ENCODE data around the gene TARBP2. TPM values are rescaled to one million over a fixed set of nuclear protein-coding genes. Genes with fewer than 3 reads are reported as not detected.
"Not testable (repeated sequence)": the region's sequence is repeated elsewhere in the genome, so short reads cannot be mapped to it uniquely, and the experiment has no call there.

TARBP2 gene
- total RNA-seq, 2 donors from 2014 or later = 36.6 to 66.9 TPM

- no peak overlapping the region for H3K27ac ChIP-seq
- intact Hi-C loops (cut with DNase I) = no loop called here
- H3K27me3 ChIP-seq = no peaks in the 10 kb centered on the region
- H3K4me3 ChIP-seq = no peak overlapping the region
- TF ChIP-seq POLR2A (IDR thresholded peaks at IDR 0.05) (no peak), CTCF (IDR thresholded peaks at IDR 0.05) (no peak)
- H3K36me3 ChIP-seq (replicated peaks in 1 of 2; ENCODE audit: insufficient read depth in 1 of 2, low read depth in 2 of 2) = peaks cover 5 to 39% of the 10 kb centered on the region in 2 donors
- ATAC-seq = no peak
- no peak for DNase-seq
- no peaks in the 10 kb centered on the region for H3K9me3 ChIP-seq
- whole genome bisulfite sequencing, 2 donors = 73 to 92% methylated on average over 5 of the region's 5 CpGs
- peaks cover 25% of the 10 kb centered on the region for H3K4me1 ChIP-seq
Measured at GRCh38 chr12:53479331-53479730, 21.8 kb upstream of the TARBP2 start.

- Histone ChIP-seq H3K27me3 (no peaks in the 10 kb centered on the region), H3K36me3 (replicated peaks in 1 of 2; ENCODE audit: insufficient read depth in 1 of 2, low read depth in 2 of 2) (peaks cover 5 to 44% of the 10 kb centered on the region in 2 donors), H3K9me3 (no peaks in the 10 kb centered on the region), H3K27ac (no peak overlapping the region), H3K4me3 (no peak overlapping the region), H3K4me1 (peaks cover 10% of the 10 kb centered on the region)
- 72 to 84% methylated on average over 10 to 12 of the region's 12 CpGs for WGBS, 2 donors
- intact Hi-C loops (cut with DNase I) = no loop called here
- TF ChIP-seq CTCF (IDR thresholded peaks at IDR 0.05) (no peak), POLR2A (IDR thresholded peaks at IDR 0.05) (no peak)
- ATAC-seq (no peak), DNase-seq (peak in 1 of 4 donors; percentile 6)
Measured at GRCh38 chr12:53480491-53481442, 20.3 kb upstream of the TARBP2 start.

- not testable (repeated sequence) for ATAC-seq
Measured at GRCh38 chr12:53481458-53481857, 19.6 kb upstream of the TARBP2 start.

GRCh38 chr12:53481939-53482586, 19.0 kb upstream of the TARBP2 start:
- Histone ChIP-seq H3K4me3 (no peak overlapping the region), H3K36me3 (replicated peaks in 1 of 2; ENCODE audit: insufficient read depth in 1 of 2, low read depth in 2 of 2) (peaks cover 5 to 39% of the 10 kb centered on the region in 2 donors), H3K27me3 (no peaks in the 10 kb centered on the region), H3K27ac (no peak overlapping the region), H3K9me3 (no peaks in the 10 kb centered on the region), H3K4me1 (peaks cover 2% of the 10 kb centered on the region)
- DNase-seq (peak in 1 of 4 donors; percentile 12), ATAC-seq (no peak)
- 80 to 85% methylated on average over 9 of the region's 9 CpGs for WGBS, 2 donors
- intact Hi-C loops (cut with DNase I) = no loop called here
- TF ChIP-seq POLR2A (IDR thresholded peaks at IDR 0.05) = no peak
- TF ChIP-seq CTCF (IDR thresholded peaks at IDR 0.05) = peak in 1 of 7 experiments; percentile 5

More at GRCh38 chr12:53481458-53481857, 19.6 kb upstream of the TARBP2 start:
- H3K36me3 ChIP-seq (replicated peaks in 1 of 2; ENCODE audit: insufficient read depth in 1 of 2, low read depth in 2 of 2) = peaks cover 5 to 44% of the 10 kb centered on the region in 2 donors
- H3K4me1 ChIP-seq; H3K27ac ChIP-seq; H3K9me3 ChIP-seq; H3K27me3 ChIP-seq; intact Hi-C loops (cut with DNase I); H3K4me3 ChIP-seq: not testable (repeated sequence)
- DNase-seq = peak in 1 of 4 donors; percentile 9
- 82 to 86% methylated on average over 6 of the region's 6 CpGs for WGBS, 2 donors

- ATAC-seq (no peak), DNase-seq (peak in 1 of 4 donors; percentile 12)
- intact Hi-C loops (cut with DNase I) = no loop called here
- no peak for TF ChIP-seq CTCF (IDR thresholded peaks at IDR 0.05)
- TF ChIP-seq POLR2A (IDR thresholded peaks at IDR 0.05) = no peak
- H3K36me3 ChIP-seq (replicated peaks in 1 of 2; ENCODE audit: insufficient read depth in 1 of 2, low read depth in 2 of 2) = peaks cover 5 to 37% of the 10 kb centered on the region in 2 donors
- H3K9me3 ChIP-seq = no peaks in the 10 kb centered on the region
- H3K27ac ChIP-seq = peak overlapping the region in 1 of 4 donors; percentile 2
- H3K4me1 ChIP-seq = no peaks in the 10 kb centered on the region
- WGBS, 2 donors = 83 to 89% methylated on average over 2 to 12 of the region's 18 CpGs
- H3K4me3 ChIP-seq = no peak overlapping the region
- no peaks in the 10 kb centered on the region for H3K27me3 ChIP-seq
Measured at GRCh38 chr12:53482626-53483168, 18.4 kb upstream of the TARBP2 start.

All from body of pancreas (tissue), 4 donors.